Liver (tissue), 9 donors: ENCODE results near the gene GMDS. TPM values are rescaled to one million over a fixed set of nuclear protein-coding genes. Genes with fewer than 3 reads are reported as not detected.

Experiments
- DNase-seq: peaks from one replicate; pipeline ENCODE4 v3.0.0-alpha.2; 2017; ENCODE audit warnings: low spot score
- H3K27ac ChIP-seq, 2 donors: one replicate each; pipeline ENCODE4 v1.7.0; 2013; ENCODE audit warnings: inconsistent platforms in 2 of 2, low read length in 2 of 2, control low read depth in 1 of 2, low read depth in 1 of 2, mild to moderate bottlenecking in 1 of 2
- H3K27me3 ChIP-seq, 4 donors: one replicate each; pipeline versions ENCODE4 v1.6.1 to v1.7.0; 2013; ENCODE audit warnings: low read length in 3 of 4, inconsistent platforms in 1 of 4, mild to moderate bottlenecking in 1 of 4, moderate library complexity in 1 of 4; ENCODE audit not compliant: control insufficient read depth in 4 of 4, insufficient read depth in 4 of 4
- H3K36me3 ChIP-seq, 4 donors: one replicate each; pipeline versions ENCODE4 v1.6.1 to v1.7.0; 2013; ENCODE audit warnings: low read length in 3 of 4, mild to moderate bottlenecking in 3 of 4, low read depth in 1 of 4, moderate library complexity in 1 of 4; ENCODE audit not compliant: control insufficient read depth in 4 of 4, insufficient read depth in 3 of 4
- H3K4me1 ChIP-seq, 4 donors: one replicate each; pipeline versions ENCODE4 v1.6.1 to v1.7.0; 2013; ENCODE audit warnings: low read length in 3 of 4, mild to moderate bottlenecking in 3 of 4, moderate library complexity in 1 of 4; ENCODE audit not compliant: control insufficient read depth in 4 of 4, insufficient read depth in 4 of 4
- H3K4me3 ChIP-seq, 3 donors: one replicate each; pipeline versions ENCODE4 v1.6.1 to v1.7.0; 2013; ENCODE audit warnings: low read length in 3 of 3, control low read depth in 1 of 3, low read depth in 1 of 3, mild to moderate bottlenecking in 1 of 3
- H3K9ac ChIP-seq, 2 donors: one replicate each; pipeline ENCODE4 v1.7.0; 2013; ENCODE audit warnings: low read length in 2 of 2, mild to moderate bottlenecking in 2 of 2, moderate library complexity in 2 of 2, control low read depth in 1 of 2, low read depth in 1 of 2
- H3K9me3 ChIP-seq, 4 donors: one replicate each; pipeline versions ENCODE4 v1.6.1 to v1.7.0; 2013; ENCODE audit warnings: low read length in 3 of 4; ENCODE audit not compliant: control insufficient read depth in 4 of 4
- EGR1 ChIP-seq, 2 donors: IDR thresholded peaks; 2 replicates each; pipeline ENCODE4 v1.6.1; 2016 to 2018; ENCODE audit warnings: antibody characterized with exemption in 2 of 2, low read depth in 2 of 2
- FOXA1 ChIP-seq: IDR thresholded peaks from 2 replicates; pipeline ENCODE4 v1.6.1; 2016; ENCODE audit warnings: antibody characterized with exemption
- FOXA2 ChIP-seq: IDR thresholded peaks from 2 replicates; pipeline ENCODE4 v1.6.1; 2016; ENCODE audit warnings: antibody characterized with exemption
- GABPA ChIP-seq, 2 donors: IDR thresholded peaks in 1 of 2; conservative IDR thresholded peaks in 1 of 2; 2 replicates each; pipeline ENCODE4 v1.6.1; 2016; ENCODE audit warnings: antibody characterized with exemption in 2 of 2, mild to moderate bottlenecking in 1 of 2, moderate library complexity in 1 of 2
- HNF4A ChIP-seq, 2 donors: conservative IDR thresholded peaks; 2 replicates each; pipeline ENCODE4 v1.6.1; 2016; ENCODE audit warnings: antibody characterized with exemption in 2 of 2, mild to moderate bottlenecking in 2 of 2
- HNF4G ChIP-seq: IDR thresholded peaks from 2 replicates; pipeline ENCODE4 v1.6.1; 2016; ENCODE audit warnings: antibody characterized with exemption
- RAD21 ChIP-seq, 2 donors: IDR thresholded peaks; 2 replicates each; pipeline ENCODE4 v1.6.1; 2016; ENCODE audit warnings: antibody characterized with exemption in 2 of 2, mild to moderate bottlenecking in 2 of 2
- REST ChIP-seq: IDR thresholded peaks from 2 replicates; pipeline ENCODE4 v1.6.1; 2016; ENCODE audit warnings: antibody characterized with exemption, mild to moderate bottlenecking
- SP1 ChIP-seq: IDR thresholded peaks from 2 replicates; pipeline ENCODE4 v1.6.1; 2018; ENCODE audit warnings: antibody characterized with exemption, mild to moderate bottlenecking
- TAF1 ChIP-seq: conservative IDR thresholded peaks from 2 replicates; pipeline ENCODE4 v1.6.1; 2016; ENCODE audit warnings: antibody characterized with exemption, mild to moderate bottlenecking
- YY1 ChIP-seq: IDR thresholded peaks from 2 replicates; pipeline ENCODE4 v1.6.1; 2016; ENCODE audit warnings: antibody characterized with exemption, mild to moderate bottlenecking
- WGBS: extraction: QIAGEN DNeasy Blood & Tissue Kit; methylation state at CpG from one replicate; pipeline ENCODE4 v1.1.7; 2013; 5-methylcytosine and 5-hydroxymethylcytosine counted together
- polyA plus RNA-seq, 2 donors: library from polyadenylated mRNA; stranded (reverse) in 1 of 2; unstranded in 1 of 2; fragments of 200-250 nt in 1 of 2; fragments of >200 nt in 1 of 2; fragmentation: Nextera tagmentation in 1 of 2; extraction: Ambion mirVana in 1 of 2; gene quantifications; one replicate each; pipeline versions ENCODE4 v1.2.1 to v1.2.3, GENCODE V29; 2013 to 2015
- total RNA-seq, 2 donors: library from RNA; depleted of rRNA; stranded (reverse); fragments of >200 nt; gene quantifications; one replicate each; pipeline ENCODE4 v1.2.3, GENCODE V29; 2014
- TF ChIP-seq, protein P1 (sequence below): IDR thresholded peaks from 2 replicates; pipeline ENCODE4 v1.6.1; 2016; ENCODE audit warnings: antibody characterized with exemption
- TF ChIP-seq, protein P2 (sequence below): IDR thresholded peaks from 2 replicates; pipeline ENCODE4 v1.6.1; 2016; ENCODE audit warnings: antibody characterized with exemption
- TF ChIP-seq, protein P3 (sequence below): IDR thresholded peaks from 2 replicates; pipeline ENCODE4 v1.6.1; 2016; ENCODE audit warnings: antibody characterized with exemption
- donor health status: healthy.
- donor health status: healthy.
- donor health status: healthy.
- donor health status: healthy.
- donor health status: healthy.

Gene GMDS
- total and polyA plus RNA-seq, 4 donors: 3.5 to 15.6 (median 13.0) TPM

GRCh38 chr6:1610497-1611321 is 634.7 kb downstream of the GMDS start:
- Histone ChIP-seq H3K27ac (no peak overlapping the region), H3K4me1 (peaks cover 22 to 49% (median 34%) of the 10 kb centered on the region in 4 donors), H3K36me3 (no peaks in the 10 kb centered on the region), H3K4me3 (peak overlapping the region in 2 of 3 donors; percentile 6 to 62), H3K9me3 (peaks cover 0 to 9% (median 1%) of the 10 kb centered on the region in 4 donors), H3K9ac (no peak overlapping the region), H3K27me3 (peaks cover 2 to 31% (median 16%) of the 10 kb centered on the region in 4 donors)
- no peak for TF ChIP-seq REST
- TF ChIP-seq, protein P1, sequence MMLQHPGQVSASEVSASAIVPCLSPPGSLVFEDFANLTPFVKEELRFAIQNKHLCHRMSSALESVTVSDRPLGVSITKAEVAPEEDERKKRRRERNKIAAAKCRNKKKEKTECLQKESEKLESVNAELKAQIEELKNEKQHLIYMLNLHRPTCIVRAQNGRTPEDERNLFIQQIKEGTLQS: no peak
- no peak for TF ChIP-seq HNF4A (conservative IDR thresholded peaks at IDR 0.05)
- TF ChIP-seq FOXA2: no peak
- TF ChIP-seq TAF1: no peak
- TF ChIP-seq RAD21 (IDR thresholded peaks at IDR 0.05): no peak
- TF ChIP-seq, protein P2, sequence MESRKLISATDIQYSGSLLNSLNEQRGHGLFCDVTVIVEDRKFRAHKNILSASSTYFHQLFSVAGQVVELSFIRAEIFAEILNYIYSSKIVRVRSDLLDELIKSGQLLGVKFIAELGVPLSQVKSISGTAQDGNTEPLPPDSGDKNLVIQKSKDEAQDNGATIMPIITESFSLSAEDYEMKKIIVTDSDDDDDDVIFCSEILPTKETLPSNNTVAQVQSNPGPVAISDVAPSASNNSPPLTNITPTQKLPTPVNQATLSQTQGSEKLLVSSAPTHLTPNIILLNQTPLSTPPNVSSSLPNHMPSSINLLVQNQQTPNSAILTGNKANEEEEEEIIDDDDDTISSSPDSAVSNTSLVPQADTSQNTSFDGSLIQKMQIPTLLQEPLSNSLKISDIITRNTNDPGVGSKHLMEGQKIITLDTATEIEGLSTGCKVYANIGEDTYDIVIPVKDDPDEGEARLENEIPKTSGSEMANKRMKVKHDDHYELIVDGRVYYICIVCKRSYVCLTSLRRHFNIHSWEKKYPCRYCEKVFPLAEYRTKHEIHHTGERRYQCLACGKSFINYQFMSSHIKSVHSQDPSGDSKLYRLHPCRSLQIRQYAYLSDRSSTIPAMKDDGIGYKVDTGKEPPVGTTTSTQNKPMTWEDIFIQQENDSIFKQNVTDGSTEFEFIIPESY: no peak
- no peak for TF ChIP-seq SP1
- TF ChIP-seq HNF4G: no peak
- no peak for TF ChIP-seq EGR1 (IDR thresholded peaks at IDR 0.05; ENCODE audit: low read depth in 2 of 2)
- TF ChIP-seq FOXA1: no peak
- TF ChIP-seq YY1: no peak
- TF ChIP-seq, protein P3, sequence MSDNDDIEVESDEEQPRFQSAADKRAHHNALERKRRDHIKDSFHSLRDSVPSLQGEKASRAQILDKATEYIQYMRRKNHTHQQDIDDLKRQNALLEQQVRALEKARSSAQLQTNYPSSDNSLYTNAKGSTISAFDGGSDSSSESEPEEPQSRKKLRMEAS: no peak
- TF ChIP-seq GABPA (IDR thresholded peaks at IDR 0.05 in 1 of 2, conservative IDR thresholded peaks at IDR 0.05 in 1 of 2): no peak
- no peak for DNase-seq
- WGBS: 7% methylated on average over 101 of the region's 101 CpGs

- TF ChIP-seq RAD21 (IDR thresholded peaks at IDR 0.05): no peak
- DNase-seq: peak; percentile 58
- Histone ChIP-seq H3K4me3 (peak within 1 kb of the TSS in 2 of 3 donors; percentile 39 to 62), H3K9ac (no peak within 1 kb of the TSS), H3K27me3 (peaks cover 0 to 31% (median 13%) of the 10 kb centered on the region in 4 donors), H3K36me3 (no peaks in the 10 kb centered on the region), H3K27ac (peak within 1 kb of the TSS; percentile 26 to 44), H3K9me3 (peaks cover 0 to 7% (median 1%) of the 10 kb centered on the region in 4 donors), H3K4me1 (peaks cover 24 to 53% (median 37%) of the 10 kb centered on the region in 4 donors)
- 1% methylated on average over 115 of the region's 115 CpGs for WGBS
Observed at GRCh38 chr6:1609648-1610496, 635.5 kb downstream of the GMDS start, which contains the start of gene FOXC1. TSS of gene FOXC1 (plus strand) at chr6:1609915. CDS start at chr6:1610446, 531 bp downstream.
